ENCODE data around the gene NIN.
"Not testable (repeated sequence)": the region's sequence is repeated elsewhere in the genome, so short reads cannot be mapped to it uniquely, and the experiment has no call there.

Gene NIN

GRCh38 chr14:50815058-50815457 lies 15.9 kb downstream of the NIN start:
- not testable (repeated sequence) for DNase-seq

DNA sequence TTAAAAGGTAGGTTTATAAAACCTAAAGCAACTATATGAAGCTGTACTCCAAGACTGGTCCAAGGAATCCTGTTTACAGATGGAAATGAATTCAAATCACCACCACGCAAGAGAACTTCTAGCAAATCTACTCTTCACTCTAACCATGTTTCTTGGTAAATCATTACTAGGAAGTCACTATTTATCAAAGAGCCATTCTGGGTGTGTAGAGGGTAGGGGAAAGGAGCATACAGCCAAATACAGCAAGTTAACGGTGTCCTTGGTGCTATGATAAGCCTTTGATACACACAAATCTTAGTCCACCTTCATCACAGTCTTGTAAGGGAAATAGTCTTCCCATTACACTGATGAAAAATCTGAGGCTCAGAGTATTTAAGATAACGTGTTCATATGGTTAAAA lies 16.8 kb downstream of the NIN start:
- no peak for DNase-seq

GRCh38 chr14:50813544-50813863 lies 17.5 kb downstream of the NIN start:
- DNase-seq: no peak

DNA sequence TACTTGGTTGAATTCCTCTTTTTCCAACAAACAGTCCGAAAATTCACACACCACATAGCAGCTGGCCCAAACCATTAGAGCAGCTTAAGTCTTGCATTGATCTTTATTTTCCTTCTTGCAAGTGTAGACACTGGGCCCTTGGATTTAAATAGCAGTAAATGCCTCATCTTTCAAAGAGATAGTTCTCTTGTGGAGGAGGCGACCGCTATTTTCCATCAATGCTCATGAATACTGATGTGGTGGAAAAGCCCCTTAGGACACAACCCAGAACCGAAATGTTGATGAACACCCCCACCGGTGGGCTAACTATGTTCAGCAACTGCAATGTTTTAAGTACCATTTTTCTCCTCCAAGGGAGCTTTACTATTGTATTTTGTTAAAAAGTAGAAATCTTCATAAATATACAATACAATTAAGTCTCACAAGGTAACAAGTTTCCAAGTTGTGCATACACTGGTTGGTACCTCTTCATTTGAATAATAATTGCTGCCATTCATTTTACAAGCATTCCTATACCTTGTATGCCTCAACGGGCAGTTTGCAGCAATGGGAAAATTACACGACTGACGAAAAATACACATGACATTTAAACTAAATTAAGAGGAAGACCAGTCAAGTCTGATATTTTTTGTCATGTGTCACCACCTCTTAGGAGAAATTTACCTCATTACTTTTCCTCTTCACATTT lies 18.0 kb downstream of the NIN start:
- DNase-seq: no peak

DNA sequence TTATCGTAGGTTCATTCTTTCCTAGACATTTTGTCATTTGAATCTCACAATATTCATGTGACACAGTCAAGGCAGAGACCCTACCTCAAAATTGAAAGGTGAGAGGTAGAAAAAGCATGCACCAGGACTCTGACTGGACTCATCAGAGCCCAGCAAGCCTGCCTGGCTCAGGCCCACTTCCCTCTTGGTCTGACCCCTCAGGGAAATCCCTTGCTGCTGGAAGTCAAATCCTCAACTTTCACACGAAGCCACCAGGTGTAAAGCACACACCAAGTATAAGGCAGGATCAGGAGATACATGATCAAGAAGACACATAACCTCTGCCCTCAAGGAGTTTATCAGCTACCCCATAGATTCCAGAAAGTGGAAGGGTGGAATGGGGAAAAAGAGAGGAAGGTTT lies 18.8 kb downstream of the NIN start:
- no peak for DNase-seq

DNA sequence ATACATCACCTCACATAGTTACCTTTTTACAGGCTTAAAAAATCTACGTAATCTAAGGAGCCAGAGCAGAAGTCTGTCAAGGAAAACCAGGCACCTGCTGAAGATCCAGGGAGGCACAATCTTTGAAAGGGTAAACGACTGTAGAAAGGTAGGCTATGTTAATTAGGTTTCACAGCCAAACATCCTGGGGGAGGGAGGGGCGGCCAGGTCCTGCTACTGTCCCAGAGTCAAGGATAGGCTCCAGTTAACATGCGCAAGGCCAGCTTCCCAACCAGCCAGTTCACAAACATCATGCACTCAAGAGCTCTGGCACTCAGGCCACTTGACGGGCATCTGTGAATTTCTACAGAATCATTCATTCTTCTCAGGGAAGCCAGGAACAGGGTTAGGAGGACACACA lies 22.9 kb downstream of the NIN start:
- no peak for DNase-seq

DNA sequence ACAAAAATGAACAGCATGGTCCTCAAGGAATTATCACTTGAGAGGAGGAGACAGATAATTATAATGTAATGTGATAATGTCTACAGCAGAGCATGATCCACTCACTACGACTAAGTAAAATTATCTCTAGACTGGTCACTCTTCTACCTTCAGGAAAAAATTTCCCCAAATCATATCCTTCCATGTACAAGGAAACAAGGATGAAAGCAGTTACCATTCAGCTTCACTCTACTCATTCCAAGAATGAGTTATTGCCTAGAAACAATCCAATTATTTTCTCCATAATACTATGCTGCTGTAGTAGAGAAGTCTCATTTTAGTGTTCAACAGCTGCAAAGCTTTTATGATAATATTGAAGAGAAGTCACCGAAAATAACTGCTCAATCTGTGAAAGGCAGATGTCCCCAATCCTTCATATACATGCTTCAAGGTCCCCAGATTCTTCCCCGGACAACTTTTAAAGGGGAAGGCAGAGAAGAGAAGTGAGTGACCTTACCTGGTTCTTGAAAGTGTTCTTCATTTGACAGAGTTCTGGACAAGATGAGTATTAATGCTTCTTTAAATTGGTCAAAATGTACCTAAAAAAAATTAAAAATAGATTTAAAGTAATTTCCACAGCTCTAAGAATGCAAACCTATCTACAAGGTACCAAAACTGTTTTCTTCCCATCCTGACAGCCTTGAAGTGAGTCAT lies 24.6 kb downstream of the NIN start:
- no peak for DNase-seq

- DNase-seq: no peak
These were observed 25.6 kb downstream of the NIN start for GRCh38 chr14:50805396-50805795.

- DNase-seq: no peak
These were observed 26.7 kb downstream of the NIN start for GRCh38 chr14:50804181-50804721.

- DNase-seq: no peak
These were observed 29.3 kb downstream of the NIN start for GRCh38 chr14:50801706-50802105.

DNA sequence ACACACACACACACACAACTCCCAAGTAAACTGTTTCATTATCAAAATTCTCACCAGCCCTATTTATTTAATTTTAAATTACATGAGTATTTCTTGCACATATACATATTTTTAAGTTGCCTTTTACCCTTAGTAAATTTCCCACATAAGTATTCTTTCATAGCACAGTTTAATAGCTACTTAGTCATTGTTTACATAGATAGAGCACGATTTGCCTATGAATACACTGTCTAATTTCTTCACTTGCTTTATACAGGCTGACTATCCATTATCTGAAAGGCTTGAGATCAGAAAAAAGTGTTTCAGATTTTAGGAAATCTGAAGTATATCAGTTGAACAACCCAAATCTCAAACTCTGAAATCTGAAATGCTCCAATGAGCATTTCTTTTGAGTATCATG lies 30.9 kb downstream of the NIN start:
- DNase-seq: no peak

- no peak for DNase-seq
These were observed 32.9 kb downstream of the NIN start for GRCh38 chr14:50798048-50798421.

GRCh38 chr14:50797250-50798047 lies 33.5 kb downstream of the NIN start:
- no peak for DNase-seq

DNA sequence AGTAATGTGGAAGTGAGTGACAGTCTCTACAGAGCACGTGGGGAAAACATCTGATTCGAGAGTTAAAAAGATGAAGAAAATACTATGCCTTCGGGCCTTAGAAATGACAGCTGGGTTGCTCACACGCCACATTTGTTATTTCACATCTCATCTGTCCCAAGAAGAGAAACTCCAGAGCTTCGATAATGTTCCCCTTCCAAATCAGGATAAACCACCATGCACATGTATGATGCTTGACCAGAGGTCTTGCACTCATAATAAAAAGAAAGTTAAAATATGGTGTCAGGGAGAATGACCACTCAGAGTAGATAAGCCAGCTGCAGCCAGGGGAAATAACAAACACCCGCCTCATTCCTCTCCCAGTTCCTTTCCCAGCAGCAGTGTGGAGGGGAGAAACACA lies 34.6 kb downstream of the NIN start:
- DNase-seq: no peak

DNA sequence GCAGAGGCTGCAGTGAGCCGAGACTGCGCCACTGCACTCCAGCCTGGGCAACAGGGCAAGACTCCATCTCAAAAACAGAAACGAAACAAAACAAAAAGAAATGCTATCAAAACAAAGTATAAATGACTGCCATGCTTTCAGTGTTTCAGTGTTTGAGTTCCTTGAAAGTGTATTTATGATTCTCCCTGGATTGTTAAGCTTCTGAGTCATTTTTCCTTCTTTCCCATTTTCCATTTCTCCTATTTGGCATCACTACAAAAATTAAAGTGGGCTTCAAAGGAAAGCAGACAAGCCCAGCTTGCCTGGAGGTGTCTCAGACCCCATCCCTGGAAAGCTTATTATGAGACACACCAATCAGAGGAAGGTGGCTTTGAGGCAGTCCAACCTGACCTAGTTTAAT lies 35.1 kb downstream of the NIN start:
- DNase-seq: no peak

DNA sequence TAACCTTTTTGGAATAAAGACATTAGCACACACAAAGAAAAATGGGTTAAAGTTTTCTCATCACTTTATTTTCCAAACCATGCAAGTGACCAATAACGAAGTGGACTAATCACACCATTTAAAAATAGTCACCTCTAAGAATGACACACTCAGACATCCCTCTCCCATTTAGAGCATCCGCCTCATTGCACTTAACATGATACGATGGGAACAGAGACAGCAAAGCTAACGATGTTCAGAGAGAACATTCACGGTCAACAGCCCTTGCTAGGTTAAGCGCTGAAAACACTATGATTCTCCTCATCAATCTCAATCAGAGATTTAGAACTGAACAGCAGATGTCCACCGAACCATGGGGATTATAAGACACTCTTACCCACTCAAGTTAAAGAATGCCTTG lies 35.8 kb downstream of the NIN start:
- no peak for DNase-seq

DNA sequence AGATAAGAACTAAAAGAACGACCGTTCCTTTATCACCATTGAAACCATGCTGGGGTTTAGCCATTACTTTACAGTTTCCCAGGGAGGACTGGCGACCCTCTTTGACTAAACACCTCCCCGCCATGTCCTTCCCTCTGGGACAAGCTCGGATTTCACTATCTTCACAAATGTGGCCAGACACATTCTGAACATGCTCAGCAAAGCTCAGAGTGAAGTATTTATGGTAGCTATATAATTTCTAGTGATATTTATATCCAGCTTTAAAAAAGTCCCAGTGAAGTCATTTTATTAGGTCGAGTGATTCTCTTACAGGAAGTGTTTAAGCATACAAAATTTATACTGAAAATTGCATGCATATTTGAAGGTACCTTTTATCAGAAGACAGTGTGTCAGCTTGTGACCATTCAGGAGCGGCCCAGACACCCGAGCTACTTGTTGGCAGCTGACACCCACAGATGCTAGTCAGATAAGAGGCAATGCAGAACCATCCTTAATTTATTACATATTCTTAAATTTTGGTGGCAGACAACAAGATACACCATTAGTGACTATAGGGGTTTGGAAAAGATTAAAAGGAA lies 36.8 kb downstream of the NIN start:
- DNase-seq: no peak

GRCh38 chr14:50792634-50793068 lies 38.3 kb downstream of the NIN start:
- no peak for DNase-seq

DNA sequence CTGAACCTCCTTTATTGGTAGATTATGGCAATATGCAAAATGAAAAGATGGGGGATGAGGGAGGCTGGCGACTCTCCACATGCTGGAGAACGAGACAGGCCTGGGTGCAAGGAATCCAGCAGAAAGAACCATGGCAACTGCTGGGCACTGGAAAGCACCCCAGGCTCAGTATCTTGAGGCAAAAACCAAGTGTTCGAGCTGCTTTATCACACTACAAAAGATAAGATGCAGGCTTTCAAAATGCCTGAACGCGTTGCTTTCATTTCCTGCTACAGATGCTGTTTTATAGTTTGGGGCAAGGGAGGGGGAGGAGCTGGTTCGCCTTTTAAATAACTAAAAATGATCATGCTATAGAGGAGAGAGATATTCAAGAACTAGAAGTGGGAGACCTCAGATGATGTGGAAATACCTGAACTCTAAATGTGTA lies 38.9 kb downstream of the NIN start:
- DNase-seq: no peak

DNA sequence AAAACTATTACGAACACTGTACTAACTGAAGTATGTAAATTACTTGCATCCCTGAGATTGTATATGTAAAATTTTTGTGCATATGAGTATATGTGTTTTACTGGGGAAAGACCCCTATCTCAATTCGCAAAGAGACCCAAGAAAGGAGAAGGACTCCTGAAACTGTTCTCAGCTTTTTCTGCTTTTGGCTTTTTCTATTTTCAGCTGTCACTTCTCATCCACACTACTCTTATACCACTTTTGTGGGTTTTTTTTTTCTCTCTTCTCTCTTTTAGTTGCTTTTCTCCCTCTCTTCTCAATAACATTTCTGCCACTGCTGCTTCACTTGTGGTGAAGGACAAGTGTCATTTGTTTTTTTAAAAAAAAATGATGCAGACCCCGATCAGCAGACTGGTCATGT lies 39.8 kb downstream of the NIN start:
- DNase-seq: no peak

- DNase-seq: no peak
These were observed 40.4 kb downstream of the NIN start for GRCh38 chr14:50790589-50790988.

DNA sequence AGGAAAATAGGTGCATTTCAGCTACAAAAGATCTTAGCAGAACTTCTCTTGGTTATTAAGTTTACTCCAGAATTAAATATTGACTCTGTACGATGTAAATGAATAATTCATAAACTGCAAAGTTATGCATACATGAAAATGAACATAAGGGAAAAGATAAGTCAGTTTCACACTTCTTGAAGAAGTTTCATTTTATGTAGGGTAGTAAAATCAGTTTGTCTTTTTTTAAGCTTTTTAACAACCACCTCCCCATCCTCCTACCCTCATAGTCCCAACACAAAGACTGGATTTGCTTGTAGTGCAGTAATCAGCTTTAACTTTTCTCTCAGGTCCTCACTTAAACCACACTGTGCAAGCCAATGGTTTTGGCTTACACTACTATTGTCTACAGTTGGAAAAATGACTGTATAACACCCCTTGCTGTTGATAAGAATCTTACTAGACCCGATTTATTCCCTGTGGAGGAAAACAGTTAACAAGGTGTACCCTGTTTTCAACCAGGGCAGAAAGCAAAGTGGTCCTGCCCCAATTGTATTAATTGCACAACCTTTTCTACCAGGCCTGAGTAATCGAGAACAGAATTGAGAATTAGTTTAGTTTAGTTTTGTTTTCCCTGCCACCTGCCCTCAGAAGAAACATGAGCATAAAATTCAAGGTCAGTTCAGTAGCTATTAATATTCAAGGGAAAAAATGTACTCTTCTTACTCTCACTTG lies 44.1 kb downstream of the NIN start:
- DNase-seq: no peak

All from NCI-H748 treated with DMSO at 0.1 percent for 48 hours (cell line).